Measurements from ENCODE around the gene CORO2B. TPM values are rescaled to one million over a fixed set of nuclear protein-coding genes. Genes with fewer than 3 reads are reported as not detected.

The CORO2B gene
- polyA plus RNA-seq, 1 donor from 2014 or later = 15.1 TPM

- Histone ChIP-seq H3K27me3 (ENCODE audit: insufficient read depth, low read depth, low read length) (no peaks in the 10 kb centered on the region), H3K4me3 (ENCODE audit: low read length) (no peak overlapping the region), H3K9me2 (ENCODE audit: insufficient read depth, low read length) (no peaks in the 10 kb centered on the region), H3K79me2 (replicated peaks; ENCODE audit: insufficient read depth, low read length) (no peaks in the 10 kb centered on the region), H2AFZ (ENCODE audit: low read depth, low read length) (no peak overlapping the region), H3K27ac (ENCODE audit: low read length) (no peak overlapping the region), H3K9ac (ENCODE audit: low read length) (no peak overlapping the region), H3K9me3 (ENCODE audit: low read length) (no peaks in the 10 kb centered on the region), H4K20me1 (ENCODE audit: insufficient read depth) (no peaks in the 10 kb centered on the region), H3F3A (ENCODE audit: insufficient read depth, low read length, poor library complexity, severe bottlenecking) (no peaks in the 10 kb centered on the region), H3K4me2 (ENCODE audit: low read length) (no peak overlapping the region), H3K36me3 (ENCODE audit: insufficient read depth, low read length) (no peaks in the 10 kb centered on the region)
- TF ChIP-seq CTCF (IDR thresholded peaks at IDR 0.05; ENCODE audit: poor library complexity, severe bottlenecking) (no peak), EZH2 (IDR thresholded peaks at IDR 0.05; ENCODE audit: borderline replicate concordance, insufficient read depth, low read length, poor library complexity, severe bottlenecking) (no peak), SMC3 (conservative IDR thresholded peaks at IDR 0.05; ENCODE audit: poor library complexity) (no peak), EP300 (conservative IDR thresholded peaks at IDR 0.05; ENCODE audit: poor library complexity, severe bottlenecking) (no peak), POLR2AphosphoS5 (IDR thresholded peaks at IDR 0.05) (no peak), TAF1 (IDR thresholded peaks at IDR 0.05; ENCODE audit: low read depth) (no peak), MXI1 (conservative IDR thresholded peaks at IDR 0.05; ENCODE audit: poor library complexity, severe bottlenecking) (no peak), RAD21 (conservative IDR thresholded peaks at IDR 0.05) (no peak), REST (IDR thresholded peaks at IDR 0.05; ENCODE audit: borderline replicate concordance) (no peak)
Observed at GRCh38 chr15:68668926-68669600, 90.3 kb downstream of the CORO2B start.

GRCh38 chr15:68672251-68672650 is 93.5 kb downstream of the CORO2B start:
- Histone ChIP-seq H3K4me2 (ENCODE audit: low read length) (no peak overlapping the region), H3K9me3 (ENCODE audit: low read length) (no peaks in the 10 kb centered on the region), H2AFZ (ENCODE audit: low read depth, low read length) (no peak overlapping the region), H3K9ac (ENCODE audit: low read length) (no peak overlapping the region), H3F3A (ENCODE audit: insufficient read depth, low read length, poor library complexity, severe bottlenecking) (no peaks in the 10 kb centered on the region), H3K27ac (ENCODE audit: low read length) (no peak overlapping the region), H3K9me2 (ENCODE audit: insufficient read depth, low read length) (no peaks in the 10 kb centered on the region), H3K36me3 (ENCODE audit: insufficient read depth, low read length) (no peaks in the 10 kb centered on the region), H3K4me3 (ENCODE audit: low read length) (no peak overlapping the region), H3K79me2 (replicated peaks; ENCODE audit: insufficient read depth, low read length) (no peaks in the 10 kb centered on the region), H3K27me3 (ENCODE audit: insufficient read depth, low read depth, low read length) (no peaks in the 10 kb centered on the region), H4K20me1 (ENCODE audit: insufficient read depth) (no peaks in the 10 kb centered on the region)
- TF ChIP-seq CTCF (IDR thresholded peaks at IDR 0.05; ENCODE audit: poor library complexity, severe bottlenecking) = no peak
- TF ChIP-seq TAF1 (IDR thresholded peaks at IDR 0.05; ENCODE audit: low read depth) = no peak
- no peak for TF ChIP-seq POLR2AphosphoS5 (IDR thresholded peaks at IDR 0.05)
- no peak for TF ChIP-seq EZH2 (IDR thresholded peaks at IDR 0.05; ENCODE audit: borderline replicate concordance, insufficient read depth, low read length, poor library complexity, severe bottlenecking)
- TF ChIP-seq REST (IDR thresholded peaks at IDR 0.05; ENCODE audit: borderline replicate concordance) = no peak

All from neural cell (in vitro differentiated cells).